Measurements from ENCODE around the gene GRIK3. TPM values are rescaled to one million over a fixed set of nuclear protein-coding genes. Genes with fewer than 3 reads are reported as not detected.

The GRIK3 gene
- total RNA-seq, 3 donors from 2014 or later (not counting 1 experiment from before 2014, with no cell fraction given), result not detected

- Histone ChIP-seq H3K4me3 (ENCODE audit: low read length) (no peak overlapping the region), H3K9me3 (ENCODE audit: control insufficient read depth, insufficient read depth, low read length) (no peaks in the 10 kb centered on the region), H3K27ac (ENCODE audit: low read length) (no peak overlapping the region), H3K27me3 (ENCODE audit: control insufficient read depth, insufficient read depth, low read length) (no peaks in the 10 kb centered on the region), H3K4me1 (ENCODE audit: control insufficient read depth, insufficient read depth, low read length) (no peaks in the 10 kb centered on the region), H3K36me3 (ENCODE audit: control insufficient read depth, insufficient read depth, low read length) (no peaks in the 10 kb centered on the region)
- H3K4me3 Mint-ChIP-seq, result no peak overlapping the region
- no peak for TF ChIP-seq CTCF (IDR thresholded peaks at IDR 0.05)
- no peaks in the 10 kb centered on the region for H3K9me3 Mint-ChIP-seq
- DNase-seq, result no peak
- H3K27ac Mint-ChIP-seq, result no peak overlapping the region
- H3K4me1 Mint-ChIP-seq, result no peaks in the 10 kb centered on the region
- H3K36me3 Mint-ChIP-seq, result no peaks in the 10 kb centered on the region
- no peak for ATAC-seq
- H3K27me3 Mint-ChIP-seq (ENCODE audit: low read depth in 2 of 2), result peaks cover 14 to 28% of the 10 kb centered on the region in 2 donors
- intact Hi-C loops (cut with micrococcal nuclease), result no loop called here
- 72% methylated on average over 4 of the region's 4 CpGs for WGBS (ENCODE audit: insufficient coverage)
Observed at GRCh38 chr1:37017720-37018119, 16.6 kb downstream of the GRIK3 start.

GRCh38 chr1:37016121-37016520, 18.2 kb downstream of the GRIK3 start:
- no peak for ATAC-seq
- TF ChIP-seq CTCF (IDR thresholded peaks at IDR 0.05), result no peak

GRCh38 chr1:37015713-37016112, 18.6 kb downstream of the GRIK3 start:
- no peak for DNase-seq
- Histone ChIP-seq H3K27me3 (ENCODE audit: control insufficient read depth, insufficient read depth, low read length) (no peaks in the 10 kb centered on the region), H3K36me3 (ENCODE audit: control insufficient read depth, insufficient read depth, low read length) (no peaks in the 10 kb centered on the region), H3K4me3 (ENCODE audit: low read length) (no peak overlapping the region), H3K27ac (ENCODE audit: low read length) (no peak overlapping the region), H3K9me3 (ENCODE audit: control insufficient read depth, insufficient read depth, low read length) (no peaks in the 10 kb centered on the region), H3K4me1 (ENCODE audit: control insufficient read depth, insufficient read depth, low read length) (no peaks in the 10 kb centered on the region)
- Mint-ChIP-seq H3K9me3 (no peaks in the 10 kb centered on the region), H3K36me3 (no peaks in the 10 kb centered on the region), H3K4me1 (no peaks in the 10 kb centered on the region), H3K27me3 (ENCODE audit: low read depth in 2 of 2) (peaks cover 14 to 19% of the 10 kb centered on the region in 2 donors), H3K4me3 (no peak overlapping the region), H3K27ac (no peak overlapping the region)
- intact Hi-C loops (cut with micrococcal nuclease), result no loop called here
- no peak for TF ChIP-seq CTCF (IDR thresholded peaks at IDR 0.05)
- ATAC-seq, result no peak
- 78% methylated on average over 6 of the region's 7 CpGs for WGBS (ENCODE audit: insufficient coverage)

More at GRCh38 chr1:37016121-37016520, 18.2 kb downstream of the GRIK3 start:
- Histone ChIP-seq H3K4me1 (ENCODE audit: control insufficient read depth, insufficient read depth, low read length) (no peaks in the 10 kb centered on the region), H3K27ac (ENCODE audit: low read length) (no peak overlapping the region), H3K9me3 (ENCODE audit: control insufficient read depth, insufficient read depth, low read length) (no peaks in the 10 kb centered on the region), H3K4me3 (ENCODE audit: low read length) (no peak overlapping the region), H3K27me3 (ENCODE audit: control insufficient read depth, insufficient read depth, low read length) (no peaks in the 10 kb centered on the region), H3K36me3 (ENCODE audit: control insufficient read depth, insufficient read depth, low read length) (no peaks in the 10 kb centered on the region)
- Mint-ChIP-seq H3K4me3 (no peak overlapping the region), H3K4me1 (no peaks in the 10 kb centered on the region), H3K9me3 (no peaks in the 10 kb centered on the region), H3K27ac (no peak overlapping the region), H3K36me3 (no peaks in the 10 kb centered on the region), H3K27me3 (ENCODE audit: low read depth in 2 of 2) (peaks cover 14 to 19% of the 10 kb centered on the region in 2 donors)
- DNase-seq, result no peak
- intact Hi-C loops (cut with micrococcal nuclease), result no loop called here

GRCh38 chr1:37012226-37012625, 22.1 kb downstream of the GRIK3 start:
- H3K4me1 Mint-ChIP-seq, result no peaks in the 10 kb centered on the region
- Histone ChIP-seq H3K27me3 (ENCODE audit: control insufficient read depth, insufficient read depth, low read length) (no peaks in the 10 kb centered on the region), H3K4me3 (ENCODE audit: low read length) (no peak overlapping the region), H3K4me1 (ENCODE audit: control insufficient read depth, insufficient read depth, low read length) (no peaks in the 10 kb centered on the region), H3K36me3 (ENCODE audit: control insufficient read depth, insufficient read depth, low read length) (no peaks in the 10 kb centered on the region), H3K9me3 (ENCODE audit: control insufficient read depth, insufficient read depth, low read length) (no peaks in the 10 kb centered on the region), H3K27ac (ENCODE audit: low read length) (no peak overlapping the region)
- 50% methylated on average over 6 of the region's 6 CpGs for WGBS (ENCODE audit: insufficient coverage)
- H3K27me3 Mint-ChIP-seq (ENCODE audit: low read depth in 2 of 2), result peaks cover 4% of the 10 kb centered on the region in 2 donors
- H3K36me3 Mint-ChIP-seq, result no peaks in the 10 kb centered on the region
- no peaks in the 10 kb centered on the region for H3K9me3 Mint-ChIP-seq
- intact Hi-C loops (cut with micrococcal nuclease), result no loop called here
- H3K27ac Mint-ChIP-seq, result no peak overlapping the region
- TF ChIP-seq CTCF (IDR thresholded peaks at IDR 0.05), result no peak
- ATAC-seq (no peak), DNase-seq (no peak)
- no peak overlapping the region for H3K4me3 Mint-ChIP-seq
